GM21381 (cell line): ENCODE results near the gene C19orf25.
"Not testable (repeated sequence)": the region's sequence is repeated elsewhere in the genome, so short reads cannot be mapped to it uniquely, and the experiment has no call there.

Experiments used
- ATAC-seq: cut with Tn5 transposase; IDR thresholded peaks from one replicate; pipeline ENCODE4 v1.9.1; 2021; ENCODE audit warnings: mild to moderate bottlenecking, moderate library complexity; ENCODE audit not compliant: unreplicated experiment

C19orf25 gene

DNA sequence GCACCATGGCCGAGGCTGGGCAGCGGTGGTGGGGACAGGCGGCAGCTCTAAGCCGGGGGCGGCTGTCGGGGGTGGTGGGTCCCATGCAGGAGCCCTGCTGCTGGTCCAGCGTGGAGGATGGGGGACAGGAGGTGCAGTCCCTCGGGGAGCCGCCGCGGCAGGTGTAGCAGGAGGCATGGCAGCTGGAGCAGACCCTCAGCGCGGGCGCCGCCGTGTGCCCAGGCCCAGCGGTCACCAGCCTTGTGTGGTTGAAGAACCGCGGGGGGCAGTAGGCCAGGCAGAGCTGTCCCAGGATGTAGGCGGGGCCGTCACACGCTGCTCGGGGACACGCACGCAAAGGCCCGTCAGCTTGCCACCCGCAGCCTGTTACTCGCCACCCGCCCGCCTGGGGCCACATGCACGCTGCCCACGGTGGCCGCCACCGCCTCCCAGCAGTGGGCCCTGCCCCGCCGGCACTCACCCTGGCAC, 2.9 kb upstream of the C19orf25 start:
- ATAC-seq, result no peak

DNA sequence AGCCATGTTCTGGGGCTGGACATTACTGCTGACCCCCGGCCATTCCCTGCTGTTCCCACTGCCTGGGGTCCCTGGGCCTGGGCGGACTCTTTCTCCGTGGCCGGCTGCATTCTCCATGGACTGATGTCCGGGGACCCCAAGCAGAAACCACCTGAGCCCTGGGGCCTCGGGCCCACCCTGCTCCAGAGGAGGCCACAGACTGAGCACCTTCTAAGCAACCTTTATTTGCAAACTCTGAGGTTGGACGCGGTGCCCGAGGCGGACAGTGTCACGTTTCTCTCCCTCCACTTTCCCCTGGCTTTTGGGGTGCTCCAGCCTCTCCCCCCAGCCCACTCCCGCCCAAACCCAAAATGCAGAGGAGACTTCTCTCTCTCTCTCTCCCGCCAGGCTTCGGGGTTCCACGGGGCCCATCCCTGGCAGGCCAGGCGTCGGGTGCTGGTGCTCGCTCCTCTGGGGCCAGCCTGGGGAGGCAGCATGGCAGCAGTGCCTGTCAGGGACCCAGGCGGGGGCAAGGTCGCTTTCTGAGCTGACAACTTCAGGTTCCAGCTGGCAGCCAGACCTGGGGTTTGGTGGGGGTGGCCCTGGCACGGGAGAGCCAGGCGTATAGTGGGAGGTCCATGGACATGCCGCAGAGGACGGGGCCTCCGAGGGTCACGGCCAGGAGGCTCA, 2.3 kb upstream of the C19orf25 start:
- no peak for ATAC-seq

DNA sequence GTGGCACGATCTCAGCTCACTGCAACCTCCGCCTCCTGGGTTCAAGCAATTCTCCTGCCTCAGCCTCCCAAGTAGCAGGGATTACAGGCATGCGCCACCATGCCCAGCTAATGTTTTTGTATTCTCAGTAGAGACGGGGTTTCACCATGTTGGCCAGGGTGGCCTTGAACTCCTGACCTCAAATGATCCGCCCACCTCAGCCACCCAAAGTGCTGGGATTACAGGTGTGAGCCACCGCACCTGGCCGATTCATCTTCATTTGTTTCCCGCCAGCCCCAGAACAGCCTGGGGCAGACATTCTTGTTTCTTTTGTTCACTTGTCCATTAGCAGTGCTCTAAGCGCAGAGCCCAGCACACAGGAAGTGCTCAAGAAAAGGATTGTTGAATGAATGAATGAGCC, 2.0 kb downstream of the C19orf25 start:
- ATAC-seq, result not testable (repeated sequence)

DNA sequence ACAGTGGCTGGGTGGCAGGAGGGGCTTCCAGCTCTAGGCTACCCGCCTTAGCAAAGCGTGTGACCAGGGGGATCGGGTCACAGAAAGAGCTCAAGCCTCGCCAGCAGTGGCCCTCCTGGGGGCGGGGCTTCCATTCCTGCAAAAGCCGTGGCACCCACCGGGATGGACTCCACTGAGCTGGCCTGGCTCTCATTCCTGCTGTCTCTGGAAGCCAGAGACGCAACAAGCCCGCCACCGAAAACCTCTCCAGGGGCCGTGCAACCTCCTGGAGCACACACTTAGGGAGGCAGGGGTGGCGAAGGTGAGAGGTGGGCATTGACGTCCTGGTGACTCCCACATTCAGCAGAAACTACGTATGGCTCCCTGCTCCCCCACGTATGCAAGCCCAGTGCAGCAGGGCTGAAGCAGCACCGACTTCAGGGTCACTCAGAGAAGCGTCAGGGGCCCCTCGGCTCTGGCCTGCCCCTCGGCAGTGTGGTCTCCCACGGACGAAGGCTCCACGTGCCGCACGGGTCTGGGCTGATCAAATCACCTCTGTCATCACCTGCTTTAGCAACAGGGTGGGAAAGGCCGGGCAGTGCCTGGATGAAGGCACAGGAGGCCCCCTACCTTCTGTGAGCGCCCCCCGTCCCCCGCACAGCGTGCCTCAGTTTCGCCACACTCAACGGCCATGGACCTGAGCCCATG, 3.1 kb downstream of the C19orf25 start:
- no peak for ATAC-seq

DNA sequence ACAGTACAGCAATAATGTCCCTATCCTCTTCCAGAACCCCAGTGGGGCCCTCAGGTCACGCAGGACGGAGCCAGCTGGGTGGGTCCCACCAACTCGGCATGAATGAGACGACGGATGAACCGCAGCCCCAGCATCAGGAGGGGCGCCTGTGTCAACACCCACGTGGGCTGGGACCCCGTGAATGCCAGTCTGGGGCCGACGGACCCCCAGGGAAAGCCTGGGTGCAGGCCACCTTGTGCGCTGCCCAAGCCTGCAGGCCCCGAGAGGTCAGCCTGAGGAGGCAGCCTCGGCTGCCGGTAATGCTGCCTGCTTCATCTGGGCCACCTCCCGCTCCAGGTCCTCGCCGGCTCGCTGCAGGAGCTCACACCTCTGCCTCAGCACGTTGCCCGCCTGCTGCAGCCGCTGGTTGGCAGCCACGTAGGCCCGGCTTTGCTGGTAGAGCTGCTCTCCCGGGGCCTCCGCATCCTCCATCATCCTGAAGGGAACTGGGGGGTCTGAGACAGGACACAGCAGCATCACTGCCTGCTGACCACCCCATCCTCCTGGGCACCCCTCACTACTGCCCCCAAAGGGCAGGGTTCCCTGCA, 4.2 kb downstream of the C19orf25 start:
- no peak for ATAC-seq

DNA sequence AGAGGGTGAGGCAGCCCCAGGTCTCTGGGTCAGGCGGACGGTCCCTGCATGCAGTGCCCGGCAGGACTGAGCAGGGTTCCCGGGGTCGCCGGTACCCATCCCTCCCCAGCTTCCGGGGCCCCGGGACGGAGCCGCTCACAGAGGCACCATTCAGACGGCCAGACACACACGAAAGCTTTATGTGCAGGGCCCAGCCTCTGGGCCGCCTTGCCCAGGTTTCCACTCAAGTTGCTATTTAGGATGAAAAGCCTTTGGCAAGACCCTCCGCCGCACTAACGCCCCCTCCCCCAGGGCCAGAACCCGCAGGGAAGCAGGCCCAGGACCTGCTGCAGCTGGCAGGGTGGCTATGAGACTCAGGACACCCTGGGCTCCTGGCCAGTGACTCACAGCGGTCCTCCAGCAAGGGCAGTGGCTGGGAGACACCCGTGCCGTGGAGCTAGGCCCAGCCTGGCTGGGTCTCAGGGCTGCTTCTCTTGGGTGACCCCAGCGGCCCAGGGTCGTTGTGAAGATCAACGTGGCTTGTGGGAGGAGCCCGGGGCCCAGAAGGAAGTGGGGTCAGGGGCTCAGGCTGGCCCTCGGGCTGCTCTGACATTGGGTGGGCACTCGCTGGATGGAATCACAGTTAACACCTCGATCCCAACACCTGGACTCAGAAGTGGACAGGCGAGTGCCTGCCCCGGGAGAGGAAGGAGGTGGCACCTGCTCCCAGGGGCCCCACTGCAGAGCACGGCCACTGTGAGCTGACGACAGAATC, 4.8 kb downstream of the C19orf25 start:
- no peak for ATAC-seq

DNA sequence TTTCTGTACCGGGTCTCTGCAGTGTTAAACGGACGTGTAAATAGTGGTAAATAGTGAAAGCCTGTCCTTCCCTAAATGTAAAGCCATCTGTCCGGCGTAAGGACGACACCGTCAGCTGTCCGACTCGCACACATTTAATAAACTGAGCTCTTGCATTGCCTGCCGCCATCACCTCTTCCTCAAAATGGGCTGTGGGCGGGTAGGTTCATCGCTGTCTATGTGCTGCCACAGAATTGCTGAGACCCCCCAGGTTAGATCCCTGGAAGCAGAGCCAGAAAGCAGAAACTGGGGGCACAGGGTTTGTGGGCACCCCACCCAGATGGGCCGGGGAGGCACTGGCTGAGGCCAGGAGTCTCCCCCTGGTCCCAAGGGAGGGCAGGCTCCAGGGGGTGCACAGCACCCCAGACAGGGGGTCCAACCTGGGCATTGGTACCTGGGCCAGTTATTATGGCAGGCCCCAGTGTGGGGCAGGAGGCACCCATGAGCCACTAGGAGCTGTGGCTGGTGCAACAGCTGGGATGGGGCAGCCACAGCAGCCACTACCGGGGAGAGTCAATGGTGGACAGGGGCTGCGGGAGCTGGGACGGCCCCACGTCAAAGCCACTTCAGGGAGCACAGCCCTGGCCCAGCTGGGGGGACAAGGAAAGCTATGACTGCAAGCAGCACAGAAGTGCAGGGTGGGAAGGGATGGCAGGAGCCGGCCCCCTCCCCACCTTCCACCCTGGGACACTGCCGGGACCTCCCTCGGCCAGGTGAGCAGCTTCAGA, 5.7 kb downstream of the C19orf25 start:
- ATAC-seq, result no peak

DNA sequence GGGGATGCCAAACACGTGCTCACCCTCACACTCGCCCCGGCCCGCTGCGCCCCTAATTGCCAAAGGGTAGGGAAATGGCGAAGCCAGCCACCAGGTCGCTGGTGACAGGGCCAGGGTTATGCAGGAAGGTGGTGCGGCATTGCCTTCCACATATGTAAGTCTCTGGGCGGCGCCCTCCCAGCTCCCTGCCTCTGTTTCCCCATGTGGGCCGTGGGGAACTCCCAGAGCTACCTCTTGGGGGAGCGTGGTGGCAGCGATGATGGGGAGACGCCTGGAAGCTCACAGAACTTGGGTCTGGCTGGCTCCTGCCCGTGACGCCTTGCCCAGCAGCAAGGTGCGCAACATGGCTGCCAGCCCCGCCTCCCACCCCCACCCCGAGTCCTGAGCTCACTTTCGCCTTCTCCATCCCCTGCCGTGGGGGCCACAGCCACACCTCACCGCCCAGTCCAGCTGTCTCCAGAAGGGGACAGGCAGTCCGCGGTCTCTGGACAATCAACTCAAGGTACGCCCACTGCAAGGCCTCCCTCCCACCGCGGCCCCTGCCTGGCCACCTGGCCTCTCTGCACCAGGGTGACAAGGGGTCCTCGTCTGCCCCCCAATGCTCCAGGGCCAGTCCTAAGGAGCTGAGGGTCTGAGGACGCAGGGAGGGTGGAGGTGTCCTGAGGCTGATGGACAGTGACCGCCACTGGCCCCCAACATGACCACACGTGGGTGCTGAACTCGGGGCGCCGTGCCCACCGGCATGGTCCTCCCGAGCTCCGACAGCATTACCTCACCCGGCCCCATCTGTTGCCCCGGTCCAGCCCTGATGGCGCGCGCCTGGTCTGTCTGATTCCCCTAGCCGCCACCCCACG, 6.6 kb downstream of the C19orf25 start:
- ATAC-seq, result no peak

DNA sequence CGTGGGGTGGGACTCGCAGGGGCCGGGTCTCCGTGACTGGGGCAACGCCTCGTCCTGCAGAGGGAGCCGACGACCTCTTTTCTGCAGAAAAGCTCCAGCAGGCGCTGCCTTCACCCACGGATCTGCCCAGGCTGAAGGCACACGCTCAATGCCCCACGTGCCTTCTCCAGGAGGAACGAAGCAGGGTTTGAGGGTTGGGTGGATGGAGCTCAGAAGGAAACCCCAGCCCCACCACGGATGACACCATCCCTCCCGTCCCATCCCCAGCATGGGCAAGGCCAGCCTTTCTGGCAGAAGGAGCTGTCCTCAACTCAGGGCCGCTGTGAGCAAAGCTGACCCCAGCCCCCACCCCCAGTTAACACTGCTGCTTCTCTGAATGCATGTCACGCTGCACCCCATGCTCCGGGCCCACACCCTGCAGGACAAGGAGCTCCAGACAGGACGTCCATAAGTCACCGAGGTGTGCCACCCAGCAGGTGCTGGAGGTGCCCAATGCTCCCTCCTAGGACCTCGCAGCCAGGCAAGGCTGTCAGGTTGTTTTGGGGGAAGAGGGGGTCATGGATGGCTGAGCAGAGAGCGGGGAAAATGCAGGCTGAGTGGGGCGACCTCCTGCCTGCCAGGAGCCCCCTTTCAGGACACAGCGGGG, 7.4 kb downstream of the C19orf25 start:
- ATAC-seq, result no peak

DNA sequence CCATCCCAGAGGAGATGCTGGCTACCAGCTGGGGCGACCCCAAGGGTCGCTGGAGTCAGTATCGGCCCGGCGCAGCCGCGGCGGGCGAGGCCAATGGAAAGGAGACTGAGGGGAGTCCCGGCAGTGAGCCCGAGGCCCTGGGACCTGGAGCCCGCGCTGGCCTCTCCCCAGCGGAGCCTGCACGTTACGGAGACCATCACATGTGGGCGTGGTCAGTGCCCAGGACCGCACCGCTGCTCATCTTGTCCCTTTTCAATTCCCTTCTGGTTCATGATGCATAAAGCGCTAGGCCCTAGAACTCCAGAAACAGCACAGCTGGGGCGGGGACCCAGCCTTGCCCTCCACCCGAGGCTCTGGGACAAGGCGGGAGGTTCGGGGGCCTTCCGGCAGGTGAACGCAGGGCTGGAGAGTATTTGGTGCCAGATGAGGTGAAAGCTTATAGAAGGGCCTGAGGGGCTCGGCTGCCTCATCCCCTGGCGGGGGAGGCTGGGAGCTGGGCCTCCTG, 8.0 kb downstream of the C19orf25 start:
- no peak for ATAC-seq

DNA sequence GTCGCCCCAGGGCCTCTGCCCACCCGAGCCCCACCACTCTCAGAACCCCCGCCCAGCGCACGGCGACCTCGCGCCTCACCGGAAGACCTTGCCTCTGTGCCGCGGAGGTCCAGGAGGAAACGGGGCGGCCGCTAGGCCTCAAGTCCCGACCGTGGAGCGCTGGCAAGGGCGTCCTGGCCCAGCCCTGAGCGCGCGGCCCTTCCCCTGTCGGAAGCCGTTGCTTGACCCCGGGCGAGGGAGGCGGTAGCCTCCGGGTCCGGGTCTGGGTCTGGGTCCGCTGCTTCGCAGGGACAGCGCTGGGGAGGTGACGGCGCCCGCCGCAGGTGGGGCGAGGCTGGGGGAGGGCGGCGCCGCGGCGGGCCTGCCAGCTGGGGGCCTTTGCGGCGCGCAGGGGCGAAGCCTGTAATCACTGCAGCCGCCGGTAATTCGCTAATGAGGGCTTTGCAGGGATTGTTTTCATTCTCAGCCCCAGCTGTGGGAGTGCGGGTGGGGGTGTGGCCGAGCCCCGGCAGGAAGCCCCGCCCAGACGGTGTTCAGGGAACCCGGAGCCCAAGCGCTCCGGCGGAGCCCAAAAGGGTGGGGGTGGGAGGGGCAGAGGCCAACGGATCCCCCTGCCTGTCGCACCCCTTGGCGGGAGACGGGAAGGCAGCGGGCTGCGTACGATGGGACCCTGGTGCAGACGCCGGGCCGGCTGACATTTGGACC, 8.6 kb downstream of the C19orf25 start:
- ATAC-seq, result no peak

DNA sequence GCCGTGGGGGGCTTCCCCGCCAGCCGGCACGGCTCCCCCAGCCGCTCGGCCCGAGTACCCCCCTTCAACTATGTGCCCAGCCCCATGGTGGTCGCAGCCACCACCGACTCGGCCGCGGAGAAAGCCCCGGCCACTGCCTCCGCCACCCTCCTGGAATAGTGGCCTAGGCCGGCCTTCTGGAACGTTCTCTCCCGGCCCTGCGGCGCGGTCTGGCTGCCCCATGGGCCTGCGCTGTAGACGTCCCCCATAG, 9.0 kb downstream of the C19orf25 start:
- ATAC-seq, result no peak

DNA sequence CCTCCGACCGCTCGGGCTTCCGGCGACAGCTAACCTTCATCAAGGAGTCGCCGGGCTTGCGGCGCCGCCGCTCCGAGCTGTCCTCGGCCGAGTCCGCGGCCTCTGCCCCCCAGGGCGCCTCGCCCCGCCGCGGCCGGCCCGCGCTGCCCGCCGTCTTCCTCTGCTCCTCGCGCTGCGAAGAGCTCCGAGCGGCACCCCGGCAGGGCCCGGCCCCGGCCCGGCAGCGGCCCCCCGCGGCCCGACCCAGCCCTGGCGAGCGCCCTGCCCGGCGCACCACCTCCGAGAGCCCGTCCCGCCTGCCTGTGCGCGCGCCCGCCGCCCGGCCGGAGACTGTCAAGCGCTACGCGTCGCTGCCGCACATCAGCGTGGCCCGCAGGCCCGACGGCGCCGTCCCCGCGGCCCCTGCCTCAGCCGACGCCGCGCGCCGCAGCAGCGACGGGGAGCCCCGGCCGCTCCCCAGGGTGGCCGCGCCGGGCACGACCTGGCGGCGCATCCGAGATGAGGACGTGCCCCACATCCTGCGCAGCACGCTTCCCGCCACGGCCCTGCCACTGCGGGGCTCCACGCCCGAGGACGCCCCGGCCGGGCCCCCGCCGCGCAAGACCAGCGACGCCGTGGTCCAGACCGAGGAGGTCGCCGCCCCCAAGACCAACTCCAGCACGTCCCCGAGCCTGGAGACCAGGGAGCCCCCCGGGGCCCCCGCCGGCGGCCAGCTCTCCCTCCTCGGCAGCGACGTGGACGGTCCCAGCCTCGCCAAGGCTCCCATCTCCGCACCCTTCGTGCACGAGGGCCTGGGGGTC, 9.6 kb downstream of the C19orf25 start:
- ATAC-seq, result no peak

DNA sequence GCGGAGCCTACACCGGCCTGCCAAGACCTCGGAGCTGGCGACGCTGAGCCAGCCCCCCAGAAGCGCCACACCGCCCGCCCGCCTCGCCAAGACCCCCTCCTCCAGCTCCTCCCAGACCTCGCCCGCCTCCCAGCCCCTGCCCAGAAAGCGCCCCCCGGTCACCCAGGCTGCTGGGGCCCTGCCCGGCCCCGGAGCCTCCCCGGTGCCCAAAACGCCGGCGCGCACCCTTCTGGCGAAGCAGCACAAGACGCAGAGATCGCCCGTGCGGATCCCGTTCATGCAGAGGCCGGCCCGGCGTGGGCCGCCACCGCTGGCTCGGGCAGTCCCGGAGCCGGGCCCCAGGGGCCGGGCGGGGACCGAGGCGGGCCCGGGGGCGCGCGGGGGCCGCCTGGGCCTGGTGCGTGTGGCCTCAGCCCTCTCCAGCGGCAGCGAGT, 10.2 kb downstream of the C19orf25 start:
- ATAC-seq, result no peak

DNA sequence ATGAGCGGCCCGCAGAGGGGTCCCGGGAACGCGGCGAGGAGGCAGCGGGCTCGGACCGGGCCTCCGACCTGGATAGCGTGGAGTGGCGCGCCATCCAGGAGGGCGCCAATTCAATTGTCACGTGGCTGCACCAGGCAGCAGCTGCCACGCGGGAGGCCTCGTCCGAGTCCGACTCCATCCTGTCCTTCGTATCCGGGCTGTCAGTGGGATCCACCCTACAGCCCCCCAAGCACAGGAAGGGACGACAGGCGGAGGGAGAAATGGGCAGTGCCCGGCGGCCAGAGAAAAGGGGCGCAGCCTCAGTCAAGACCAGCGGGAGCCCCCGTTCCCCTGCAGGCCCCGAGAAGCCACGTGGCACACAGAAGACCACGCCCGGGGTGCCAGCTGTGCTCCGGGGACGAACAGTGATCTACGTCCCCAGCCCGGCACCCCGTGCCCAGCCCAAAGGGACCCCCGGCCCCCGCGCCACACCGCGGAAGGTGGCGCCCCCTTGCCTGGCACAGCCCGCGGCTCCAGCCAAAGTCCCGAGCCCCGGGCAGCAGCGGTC, 10.7 kb downstream of the C19orf25 start:
- ATAC-seq, result no peak

DNA sequence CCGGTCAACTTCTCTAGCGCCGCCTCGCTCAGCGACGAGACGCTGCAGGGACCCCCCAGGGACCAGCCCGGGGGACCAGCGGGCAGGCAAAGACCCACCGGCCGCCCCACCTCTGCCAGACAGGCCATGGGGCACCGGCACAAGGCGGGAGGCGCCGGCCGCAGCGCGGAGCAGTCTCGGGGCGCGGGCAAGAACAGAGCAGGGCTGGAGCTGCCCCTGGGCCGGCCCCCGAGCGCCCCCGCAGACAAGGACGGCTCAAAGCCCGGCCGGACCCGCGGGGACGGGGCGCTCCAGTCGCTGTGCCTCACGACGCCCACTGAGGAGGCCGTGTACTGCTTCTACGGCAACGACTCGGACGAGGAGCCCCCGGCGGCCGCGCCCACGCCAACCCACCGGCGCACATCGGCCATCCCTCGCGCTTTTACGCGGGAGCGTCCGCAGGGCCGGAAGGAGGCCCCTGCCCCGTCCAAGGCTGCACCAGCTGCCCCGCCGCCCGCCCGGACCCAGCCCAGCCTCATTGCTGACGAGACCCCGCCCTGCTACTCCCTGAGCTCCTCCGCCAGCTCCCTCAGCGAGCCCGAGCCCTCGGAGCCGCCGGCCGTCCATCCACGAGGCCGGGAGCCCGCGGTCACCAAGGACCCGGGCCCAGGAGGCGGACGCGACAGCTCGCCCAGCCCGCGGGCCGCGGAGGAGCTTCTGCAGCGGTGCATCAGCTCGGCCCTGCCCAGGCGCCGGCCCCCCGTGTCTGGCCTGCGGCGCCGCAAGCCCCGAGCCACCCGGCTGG, 11.3 kb downstream of the C19orf25 start:
- no peak for ATAC-seq

DNA sequence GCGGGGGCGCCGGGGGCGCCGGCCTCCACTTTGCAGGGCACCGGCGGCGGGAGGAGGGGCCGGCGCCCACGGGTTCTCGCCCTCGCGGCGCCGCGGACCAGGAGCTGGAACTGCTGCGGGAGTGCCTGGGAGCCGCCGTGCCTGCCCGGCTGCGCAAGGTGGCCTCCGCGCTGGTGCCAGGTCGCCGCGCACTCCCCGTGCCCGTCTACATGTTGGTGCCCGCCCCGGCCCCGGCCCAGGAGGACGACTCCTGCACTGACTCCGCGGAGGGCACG, 11.9 kb downstream of the C19orf25 start:
- ATAC-seq, result no peak
